ENCODE results near the gene BDKRB2.

DNA sequence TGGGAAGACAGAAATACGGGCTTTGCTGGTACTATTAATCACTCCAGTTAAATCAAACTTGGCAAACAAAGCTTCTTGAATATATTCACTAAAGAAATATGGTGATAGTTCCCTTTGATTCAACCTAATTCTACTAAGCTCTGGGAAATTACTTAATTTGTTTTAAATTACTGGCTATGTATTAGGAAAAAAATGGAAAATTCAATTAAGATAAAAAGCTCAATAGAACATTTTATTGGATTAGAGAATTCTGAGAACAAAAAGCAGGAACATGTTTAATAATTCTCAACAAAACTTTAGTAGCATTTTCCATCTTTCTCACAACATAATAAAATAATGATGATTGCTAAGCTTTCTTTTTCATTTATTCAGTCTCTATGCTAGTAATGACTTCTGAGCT lies 81.6 kb downstream of the BDKRB2 start:
- TF ChIP-seq, protein P1, sequence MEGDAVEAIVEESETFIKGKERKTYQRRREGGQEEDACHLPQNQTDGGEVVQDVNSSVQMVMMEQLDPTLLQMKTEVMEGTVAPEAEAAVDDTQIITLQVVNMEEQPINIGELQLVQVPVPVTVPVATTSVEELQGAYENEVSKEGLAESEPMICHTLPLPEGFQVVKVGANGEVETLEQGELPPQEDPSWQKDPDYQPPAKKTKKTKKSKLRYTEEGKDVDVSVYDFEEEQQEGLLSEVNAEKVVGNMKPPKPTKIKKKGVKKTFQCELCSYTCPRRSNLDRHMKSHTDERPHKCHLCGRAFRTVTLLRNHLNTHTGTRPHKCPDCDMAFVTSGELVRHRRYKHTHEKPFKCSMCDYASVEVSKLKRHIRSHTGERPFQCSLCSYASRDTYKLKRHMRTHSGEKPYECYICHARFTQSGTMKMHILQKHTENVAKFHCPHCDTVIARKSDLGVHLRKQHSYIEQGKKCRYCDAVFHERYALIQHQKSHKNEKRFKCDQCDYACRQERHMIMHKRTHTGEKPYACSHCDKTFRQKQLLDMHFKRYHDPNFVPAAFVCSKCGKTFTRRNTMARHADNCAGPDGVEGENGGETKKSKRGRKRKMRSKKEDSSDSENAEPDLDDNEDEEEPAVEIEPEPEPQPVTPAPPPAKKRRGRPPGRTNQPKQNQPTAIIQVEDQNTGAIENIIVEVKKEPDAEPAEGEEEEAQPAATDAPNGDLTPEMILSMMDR (conservative IDR thresholded peaks at IDR 0.05 in 1 of 2, IDR thresholded peaks at IDR 0.05 in 1 of 2; ENCODE audit: low read depth in 1 of 2, low read length in 2 of 2) = no peak
- TF ChIP-seq EZH2 (IDR thresholded peaks at IDR 0.05; ENCODE audit: low read length, missing control alignments) = no peak
